Peyer's patch (tissue), 4 donors: ENCODE data around the gene NEURL1B.

Source experiments
- CTCF ChIP-seq, 6 experiments: fragments of 450-650 bp in 4 of 6; fragments of 200-600 bp in 2 of 6; sonication (generic) in 1 of 6; IDR thresholded peaks; one replicate each; pipeline ENCODE4 v1.5.1; 2017 to 2019; ENCODE audit warnings: antibody characterized with exemption in 6 of 6, mild to moderate bottlenecking in 3 of 6, moderate library complexity in 1 of 6
- POLR2A ChIP-seq, 2 donors: fragments of 450-650 bp; IDR thresholded peaks; one replicate each; pipeline ENCODE4 v1.5.1; 2017; ENCODE audit warnings: antibody characterized with exemption in 2 of 2, mild to moderate bottlenecking in 2 of 2, moderate library complexity in 2 of 2

GRCh38 chr5:172632346-172633092 lies 8.5 kb upstream of the NEURL1B start:
- TF ChIP-seq CTCF (IDR thresholded peaks at IDR 0.05) = no peak
- no peak for TF ChIP-seq POLR2A (IDR thresholded peaks at IDR 0.05)
